Testis (tissue), 2 donors: ENCODE data around the gene UBAP2.

Experiments used
- CTCF ChIP-seq, 3 experiments: fragments of 450-650 bp in 2 of 3; fragments of 200-600 bp in 1 of 3; sonication (generic) in 1 of 3; IDR thresholded peaks; one replicate each; pipeline ENCODE4 v1.5.1; 2016 to 2019; ENCODE audit warnings: antibody characterized with exemption in 3 of 3, mild to moderate bottlenecking in 2 of 3, moderate library complexity in 1 of 3
- POLR2A ChIP-seq: fragments of 450-650 bp; IDR thresholded peaks from one replicate; pipeline ENCODE4 v1.6.1; 2017; ENCODE audit warnings: antibody characterized with exemption, mild to moderate bottlenecking, moderate library complexity

GRCh38 chr9:34046784-34047379, 1.8 kb downstream of the UBAP2 start:
- TF ChIP-seq CTCF (IDR thresholded peaks at IDR 0.05) (no peak), POLR2A (no peak)
